GM06990 (cell line): ENCODE data around the gene DOC2B.
"Not testable (repeated sequence)": the region's sequence is repeated elsewhere in the genome, so short reads cannot be mapped to it uniquely, and the experiment has no call there.

ENCODE experiments used
- DNase-seq: peaks from one replicate; pipeline ENCODE4 v3.0.0-alpha.2; 2011; ENCODE audit not compliant: insufficient read length; ENCODE audit errors: extremely low read depth
- H3K27me3 ChIP-seq: replicated peaks from 2 replicates; pipeline ENCODE4 v1.6.0; 2011; ENCODE audit warnings: low read length; ENCODE audit not compliant: control insufficient read depth, insufficient read depth
- H3K36me3 ChIP-seq: 2 replicates; pipeline ENCODE4 v1.5.1; 2011; ENCODE audit warnings: low read length; ENCODE audit not compliant: control insufficient read depth, insufficient read depth
- H3K4me3 ChIP-seq: replicated peaks from 2 replicates; pipeline ENCODE4 v1.5.1; 2011; ENCODE audit warnings: low read depth, mild to moderate bottlenecking, control low read depth, low read length
- TF ChIP-seq, protein P1 (sequence below): IDR thresholded peaks from 2 replicates; pipeline ENCODE4 v1.5.1; 2011; ENCODE audit warnings: low read length, control low read depth, mild to moderate bottlenecking, inconsistent platforms; ENCODE audit not compliant: insufficient read depth, poor library complexity, severe bottlenecking

Gene DOC2B

DNA sequence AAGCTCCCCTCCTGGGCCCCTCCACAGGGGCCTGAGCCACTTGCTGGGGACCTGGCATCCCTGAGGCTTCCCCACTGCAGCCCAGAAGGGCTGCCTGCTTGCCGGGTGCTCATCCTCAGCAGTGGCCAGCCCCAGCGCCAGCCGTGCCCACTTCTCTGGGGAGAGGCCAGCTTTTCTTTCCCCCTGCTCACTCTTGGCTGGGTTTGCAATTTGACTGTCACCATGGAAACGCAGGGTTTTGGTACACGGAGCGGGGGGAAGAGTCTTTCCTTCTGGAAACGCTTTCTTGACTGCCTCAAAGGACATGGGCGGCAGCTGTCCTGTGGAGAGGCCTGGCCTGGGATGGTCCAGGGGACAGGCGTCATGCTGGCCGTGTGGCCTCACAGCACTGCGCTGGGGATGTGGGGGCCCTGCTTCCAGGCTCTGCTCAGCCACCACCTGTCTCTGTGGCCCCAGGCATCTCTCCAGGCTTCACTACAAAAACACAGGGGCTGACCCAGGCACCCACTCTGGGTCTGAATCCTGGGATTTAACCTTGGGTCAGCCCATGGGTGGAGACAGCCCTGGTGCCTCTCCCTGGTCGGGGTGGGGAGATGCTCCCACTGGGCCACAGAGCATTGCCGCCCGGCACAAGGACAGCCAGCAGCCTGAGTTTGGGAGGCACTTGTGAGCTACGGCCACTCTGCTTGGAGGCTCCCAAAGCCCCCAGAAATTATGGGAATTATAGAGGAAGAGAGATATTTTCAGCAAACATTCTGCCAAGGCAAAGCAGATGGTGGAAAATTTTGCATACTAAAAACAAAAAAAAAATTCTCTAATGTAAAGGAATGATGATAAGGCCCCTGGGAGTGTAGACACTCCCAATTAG is 45.9 kb upstream of the DOC2B start:
- Histone ChIP-seq H3K27me3 (no peaks in the 10 kb centered on the region), H3K36me3 (no peaks in the 10 kb centered on the region)
- TF ChIP-seq, protein P1, sequence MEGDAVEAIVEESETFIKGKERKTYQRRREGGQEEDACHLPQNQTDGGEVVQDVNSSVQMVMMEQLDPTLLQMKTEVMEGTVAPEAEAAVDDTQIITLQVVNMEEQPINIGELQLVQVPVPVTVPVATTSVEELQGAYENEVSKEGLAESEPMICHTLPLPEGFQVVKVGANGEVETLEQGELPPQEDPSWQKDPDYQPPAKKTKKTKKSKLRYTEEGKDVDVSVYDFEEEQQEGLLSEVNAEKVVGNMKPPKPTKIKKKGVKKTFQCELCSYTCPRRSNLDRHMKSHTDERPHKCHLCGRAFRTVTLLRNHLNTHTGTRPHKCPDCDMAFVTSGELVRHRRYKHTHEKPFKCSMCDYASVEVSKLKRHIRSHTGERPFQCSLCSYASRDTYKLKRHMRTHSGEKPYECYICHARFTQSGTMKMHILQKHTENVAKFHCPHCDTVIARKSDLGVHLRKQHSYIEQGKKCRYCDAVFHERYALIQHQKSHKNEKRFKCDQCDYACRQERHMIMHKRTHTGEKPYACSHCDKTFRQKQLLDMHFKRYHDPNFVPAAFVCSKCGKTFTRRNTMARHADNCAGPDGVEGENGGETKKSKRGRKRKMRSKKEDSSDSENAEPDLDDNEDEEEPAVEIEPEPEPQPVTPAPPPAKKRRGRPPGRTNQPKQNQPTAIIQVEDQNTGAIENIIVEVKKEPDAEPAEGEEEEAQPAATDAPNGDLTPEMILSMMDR, result no peak

DNA sequence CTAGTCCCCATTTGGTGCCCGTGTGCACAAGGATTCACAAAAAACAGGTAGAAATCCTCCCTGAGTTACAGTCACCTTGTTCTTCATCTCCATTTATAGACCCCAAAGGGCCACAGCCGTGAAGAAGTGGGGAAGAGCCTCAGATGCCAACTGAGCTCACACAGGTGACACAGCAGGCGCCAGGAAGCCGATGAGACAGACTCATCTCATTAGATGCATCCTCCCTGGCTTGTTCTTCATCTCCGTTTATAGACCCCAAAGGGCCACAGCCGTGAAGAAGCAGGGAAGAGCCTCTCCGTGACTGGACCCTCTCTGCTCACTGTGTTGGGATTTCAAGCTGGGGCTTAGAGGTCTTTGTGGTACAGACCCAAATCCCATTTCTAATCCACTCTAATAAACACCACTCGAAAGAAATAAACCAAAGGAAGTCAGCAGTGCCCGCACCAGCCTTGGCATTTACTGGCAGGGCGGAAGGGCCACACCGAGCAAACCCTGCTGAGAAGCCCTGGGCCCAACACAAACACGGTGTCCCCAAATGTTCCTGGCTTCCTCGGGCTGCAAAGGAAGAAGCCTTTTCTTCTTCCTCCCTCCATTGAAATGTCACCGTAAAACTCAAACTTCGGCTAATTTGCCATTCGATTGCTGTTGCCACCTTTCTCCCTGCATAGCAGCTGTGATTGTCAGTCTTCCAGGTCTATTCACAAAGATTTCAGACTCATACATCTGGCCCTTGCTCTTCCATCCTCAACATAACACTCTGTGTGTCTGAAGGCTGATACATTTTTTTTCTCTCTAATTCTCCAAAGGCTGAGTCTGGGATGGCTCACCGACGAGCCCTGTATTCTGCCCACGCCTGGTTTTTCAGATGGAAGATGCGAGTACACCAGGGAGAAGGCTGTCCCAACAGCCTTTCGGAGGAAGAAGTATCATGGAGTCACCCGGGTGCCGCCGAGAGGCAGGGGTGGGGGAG is 44.9 kb upstream of the DOC2B start:
- Histone ChIP-seq H3K27me3 (no peaks in the 10 kb centered on the region), H3K4me3 (no peak overlapping the region), H3K36me3 (no peaks in the 10 kb centered on the region)
- no peak for DNase-seq
- TF ChIP-seq, protein P1, result no peak

More for the DNA sequence above, 45.9 kb upstream of the DOC2B start:
- no peak overlapping the region for H3K4me3 ChIP-seq
- no peak for DNase-seq

DNA sequence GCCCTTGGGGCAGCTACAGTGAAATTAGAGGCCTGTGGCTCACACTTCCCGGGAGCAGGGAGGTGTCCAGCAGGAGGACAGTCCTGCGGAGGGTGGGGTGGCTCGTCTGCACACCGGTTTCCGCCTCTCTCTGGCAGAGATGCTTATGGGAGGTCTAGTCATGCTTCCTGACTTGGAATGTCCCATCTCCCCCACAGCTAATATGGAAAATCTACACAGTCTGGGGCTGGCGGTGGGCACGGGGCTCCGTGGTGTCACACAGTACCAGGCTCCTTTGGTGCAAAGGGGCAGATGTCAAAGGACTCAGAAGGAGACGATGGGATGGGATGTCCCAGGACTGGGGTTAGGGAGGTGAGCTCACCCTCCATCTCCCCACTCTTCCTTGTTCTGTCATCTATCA is 44.1 kb upstream of the DOC2B start:
- DNase-seq, result no peak
- Histone ChIP-seq H3K27me3 (no peaks in the 10 kb centered on the region), H3K4me3 (no peak overlapping the region), H3K36me3 (no peaks in the 10 kb centered on the region)
- TF ChIP-seq, protein P1, result no peak

DNA sequence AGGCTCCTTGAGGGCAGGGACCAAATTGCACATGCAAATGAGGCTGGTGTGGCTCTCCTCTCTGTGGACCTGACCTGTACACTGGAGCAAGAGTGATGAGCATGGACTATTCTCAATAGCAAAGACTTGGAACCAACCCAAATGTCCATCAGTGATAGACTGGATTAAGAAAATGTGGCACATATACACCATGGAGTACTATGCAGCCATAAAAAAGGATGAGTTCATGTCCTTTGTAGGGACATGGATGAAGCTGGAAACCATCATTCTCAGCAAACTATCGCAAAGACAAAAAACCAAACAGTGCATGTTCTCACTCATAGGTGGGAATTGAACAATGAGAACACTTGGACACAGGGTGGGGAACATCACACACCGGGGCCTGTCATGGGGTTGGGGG is 43.1 kb upstream of the DOC2B start:
- H3K36me3 ChIP-seq, H3K4me3 ChIP-seq, H3K27me3 ChIP-seq, DNase-seq: not testable (repeated sequence)

DNA sequence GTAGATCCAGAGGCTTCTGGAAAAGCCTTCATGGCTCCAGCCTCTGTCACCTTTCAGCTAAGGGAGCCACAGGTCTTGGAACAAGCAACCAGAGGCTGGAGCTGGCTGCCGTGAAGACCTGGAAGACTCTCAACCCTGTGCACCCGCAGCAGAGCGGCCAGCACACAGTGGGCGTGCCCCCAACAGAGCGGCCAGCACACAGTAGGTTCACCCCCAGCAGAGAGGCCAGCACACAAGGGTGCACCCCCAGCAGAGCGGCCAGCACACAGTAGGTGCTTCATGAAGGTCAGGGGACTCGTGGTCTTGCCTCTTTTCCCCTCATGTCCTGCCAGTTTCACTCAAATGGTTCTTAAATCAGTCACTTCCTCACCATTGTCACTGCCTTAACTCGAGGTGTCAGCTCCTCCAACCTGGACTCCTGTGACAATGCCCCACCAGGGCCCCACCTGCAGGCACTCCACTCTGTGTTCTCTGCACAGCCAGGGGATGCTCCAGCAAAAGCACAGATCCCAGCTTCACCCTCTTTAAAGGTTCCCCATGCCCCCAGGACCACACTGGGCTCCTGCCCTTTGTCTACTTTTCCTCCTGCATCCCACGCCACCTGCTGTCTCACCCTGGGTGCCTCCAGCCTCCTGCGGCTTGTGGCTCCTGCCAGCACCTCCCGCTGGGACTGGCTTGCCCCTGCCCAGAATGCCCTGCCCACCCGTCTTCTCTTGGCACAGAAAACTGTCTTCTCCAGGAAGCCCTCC is 42.4 kb upstream of the DOC2B start:
- H3K4me3 ChIP-seq, result no peak overlapping the region
- no peak for DNase-seq
- no peaks in the 10 kb centered on the region for H3K27me3 ChIP-seq
- TF ChIP-seq, protein P1, result no peak
- no peaks in the 10 kb centered on the region for H3K36me3 ChIP-seq
